ENCODE data around the gene PDHB.
"Not testable (repeated sequence)": the region's sequence is repeated elsewhere in the genome, so short reads cannot be mapped to it uniquely, and the experiment has no call there.

The PDHB gene

DNA sequence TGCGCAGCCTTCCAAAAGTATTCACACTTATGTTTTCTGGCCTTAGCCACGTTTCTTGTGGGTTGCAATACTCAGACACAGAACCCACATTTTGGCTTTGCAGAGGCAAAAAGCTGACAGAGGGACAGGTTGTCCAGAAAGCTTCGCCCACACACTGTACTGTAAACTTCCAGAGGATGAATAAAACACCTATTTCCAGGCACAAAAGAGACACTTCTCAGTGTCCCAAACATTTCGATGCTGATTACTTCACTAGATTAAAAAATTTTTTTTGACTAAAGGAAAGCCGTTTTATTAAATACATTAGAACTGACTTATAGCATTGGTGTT, 30.3 kb upstream of the PDHB start:
- no peak for TF ChIP-seq CTCF (IDR thresholded peaks at IDR 0.05; ENCODE audit: low read depth, low read length)
- H3K4me3 ChIP-seq (replicated peaks in 1 of 2; ENCODE audit: low read depth in 2 of 2, low read length in 2 of 2), result no peak overlapping the region
- no peak for DNase-seq (ENCODE audit: low read depth in 2 of 2)

GRCh38 chr3:58463181-58463941, 29.7 kb upstream of the PDHB start:
- H3K4me3 ChIP-seq (replicated peaks in 1 of 2; ENCODE audit: low read depth in 2 of 2, low read length in 2 of 2), result no peak overlapping the region
- TF ChIP-seq CTCF (IDR thresholded peaks at IDR 0.05; ENCODE audit: low read depth, low read length), result peak; percentile 85
- peak; percentile 80 to 88 for DNase-seq (ENCODE audit: low read depth in 2 of 2)

DNA sequence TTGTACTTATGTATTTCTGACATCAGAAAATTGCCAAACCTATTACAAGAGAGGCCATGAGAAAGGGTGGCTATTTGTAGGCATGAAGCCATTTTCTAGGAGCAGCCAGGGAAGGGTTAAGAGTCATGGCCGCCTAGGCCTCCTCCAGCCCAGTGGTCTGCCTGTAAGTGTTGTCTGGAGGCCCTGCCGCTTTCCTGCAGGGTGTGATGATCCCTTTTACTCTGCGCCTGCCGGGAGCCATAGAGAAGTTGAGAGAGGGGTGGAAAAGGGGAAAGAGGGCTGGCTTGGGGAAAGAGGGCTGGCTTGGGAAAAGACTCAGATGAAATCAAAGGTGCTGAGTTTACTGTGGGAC, 29.2 kb upstream of the PDHB start:
- no peak for TF ChIP-seq CTCF (IDR thresholded peaks at IDR 0.05; ENCODE audit: low read depth, low read length)
- DNase-seq (ENCODE audit: low read depth in 2 of 2), result no peak

DNA sequence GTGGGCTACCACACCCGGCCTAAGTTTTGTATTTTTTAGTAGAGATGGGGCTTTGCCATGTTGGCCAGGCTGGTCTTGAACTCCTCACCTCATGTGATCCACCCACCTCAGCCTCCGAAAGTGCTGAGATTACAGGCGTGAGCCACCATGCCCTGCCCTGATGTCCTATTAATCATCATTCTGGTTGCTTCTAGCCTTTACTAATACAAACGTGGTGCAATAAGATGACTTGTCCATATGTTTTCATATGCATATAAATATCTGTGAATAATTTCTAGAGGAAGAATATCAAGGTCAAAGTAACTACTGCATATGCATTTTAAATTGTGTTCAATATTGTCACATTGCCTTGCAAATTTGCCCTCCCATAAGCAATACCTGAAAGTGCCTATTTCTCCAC, 25.5 kb upstream of the PDHB start:
- H3K4me3 ChIP-seq (replicated peaks in 1 of 2; ENCODE audit: low read depth in 2 of 2, low read length in 2 of 2), result no peak overlapping the region
- TF ChIP-seq CTCF (IDR thresholded peaks at IDR 0.05; ENCODE audit: low read depth, low read length), result no peak
- DNase-seq (ENCODE audit: low read depth in 2 of 2), result peak in 1 of 2 donors; percentile 46

More for the DNA sequence above, 29.2 kb upstream of the PDHB start:
- H3K4me3 ChIP-seq (replicated peaks in 1 of 2; ENCODE audit: low read depth in 2 of 2, low read length in 2 of 2), result no peak overlapping the region

DNA sequence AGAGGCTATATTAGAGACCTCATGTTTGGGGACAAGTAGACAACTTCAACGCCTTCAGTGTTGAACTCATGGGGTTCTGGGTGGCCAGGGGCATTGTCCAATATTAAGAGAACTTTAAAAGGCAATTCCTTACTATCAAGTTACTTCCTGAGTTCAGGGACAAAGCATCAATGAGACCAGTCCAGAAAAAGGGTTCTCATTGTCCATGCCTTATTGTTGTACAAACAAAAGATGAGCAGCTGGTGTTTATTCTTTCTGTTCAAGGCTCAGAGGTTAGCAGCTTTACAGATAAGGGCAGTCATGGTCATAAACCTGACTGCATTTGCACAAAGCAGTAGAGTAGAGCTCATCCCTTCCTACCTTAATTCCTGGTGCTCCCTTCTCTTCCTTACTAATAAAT, 18.5 kb upstream of the PDHB start:
- TF ChIP-seq CTCF (IDR thresholded peaks at IDR 0.05; ENCODE audit: low read depth, low read length), result no peak
- H3K4me3 ChIP-seq (replicated peaks in 1 of 2; ENCODE audit: low read depth in 2 of 2, low read length in 2 of 2), result no peak overlapping the region

GRCh38 chr3:58441514-58442450, 8.2 kb upstream of the PDHB start:
- DNase-seq (ENCODE audit: low read depth in 2 of 2), result no peak
- no peak overlapping the region for H3K4me3 ChIP-seq (replicated peaks in 1 of 2; ENCODE audit: low read depth in 2 of 2, low read length in 2 of 2)
- TF ChIP-seq CTCF (IDR thresholded peaks at IDR 0.05; ENCODE audit: low read depth, low read length), result no peak

More for the DNA sequence above, 18.5 kb upstream of the PDHB start:
- no peak for DNase-seq (ENCODE audit: low read depth in 2 of 2)

DNA sequence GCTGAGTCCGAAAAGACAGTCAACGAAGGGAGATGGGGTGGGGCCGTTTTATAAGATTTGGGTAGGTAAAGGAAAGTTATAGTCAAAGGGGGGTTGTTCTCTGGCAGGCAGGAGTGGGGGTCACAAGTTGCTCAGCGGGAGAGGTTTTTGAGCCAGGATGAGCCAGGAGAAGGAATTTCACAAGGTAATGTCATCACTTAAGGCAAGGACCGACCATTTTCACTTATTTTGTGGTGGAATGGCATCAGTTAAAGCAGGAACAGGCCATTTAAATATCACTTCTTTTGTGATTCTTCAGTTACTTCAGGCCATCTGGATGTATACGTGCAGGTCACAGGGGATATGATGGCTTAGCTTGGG, 7.3 kb upstream of the PDHB start:
- H3K4me3 ChIP-seq (replicated peaks in 1 of 2; ENCODE audit: low read depth in 2 of 2, low read length in 2 of 2); DNase-seq (ENCODE audit: low read depth in 2 of 2): not testable (repeated sequence)

GRCh38 chr3:58437276-58437675, 3.6 kb upstream of the PDHB start:
- H3K4me3 ChIP-seq (replicated peaks in 1 of 2; ENCODE audit: low read depth in 2 of 2, low read length in 2 of 2); DNase-seq (ENCODE audit: low read depth in 2 of 2): not testable (repeated sequence)
